Duodenal mucosa (tissue), 2 donors: ENCODE data around the gene TTK.

Experiments used
- H3K27ac ChIP-seq: one replicate; pipeline ENCODE4 v1.7.0; 2013; ENCODE audit warnings: low read depth, low read length
- H3K27me3 ChIP-seq, 2 donors: one replicate each; pipeline ENCODE4 v1.7.0; 2013; ENCODE audit warnings: low read length in 2 of 2, control low read depth in 1 of 2; ENCODE audit not compliant: insufficient read depth in 2 of 2, control insufficient read depth in 1 of 2
- H3K36me3 ChIP-seq, 2 donors: one replicate each; pipeline ENCODE4 v1.7.0; 2013; ENCODE audit warnings: low read length in 2 of 2, control low read depth in 1 of 2; ENCODE audit not compliant: insufficient read depth in 2 of 2, control insufficient read depth in 1 of 2
- H3K4me1 ChIP-seq, 2 donors: one replicate each; pipeline ENCODE4 v1.7.0; 2013; ENCODE audit warnings: low read length in 2 of 2, control low read depth in 1 of 2; ENCODE audit not compliant: insufficient read depth in 2 of 2, control insufficient read depth in 1 of 2
- H3K4me3 ChIP-seq, 2 donors: one replicate each; pipeline ENCODE4 v1.7.0; 2013; ENCODE audit warnings: low read length in 2 of 2, low read depth in 1 of 2
- H3K9ac ChIP-seq, 2 donors: one replicate each; pipeline ENCODE4 v1.7.0; 2013; ENCODE audit warnings: low read length in 2 of 2, low read depth in 1 of 2
- H3K9me3 ChIP-seq, 2 donors: one replicate each; pipeline ENCODE4 v1.7.0; 2013; ENCODE audit warnings: low read length in 2 of 2, control low read depth in 1 of 2; ENCODE audit not compliant: control insufficient read depth in 1 of 2

TTK gene

DNA sequence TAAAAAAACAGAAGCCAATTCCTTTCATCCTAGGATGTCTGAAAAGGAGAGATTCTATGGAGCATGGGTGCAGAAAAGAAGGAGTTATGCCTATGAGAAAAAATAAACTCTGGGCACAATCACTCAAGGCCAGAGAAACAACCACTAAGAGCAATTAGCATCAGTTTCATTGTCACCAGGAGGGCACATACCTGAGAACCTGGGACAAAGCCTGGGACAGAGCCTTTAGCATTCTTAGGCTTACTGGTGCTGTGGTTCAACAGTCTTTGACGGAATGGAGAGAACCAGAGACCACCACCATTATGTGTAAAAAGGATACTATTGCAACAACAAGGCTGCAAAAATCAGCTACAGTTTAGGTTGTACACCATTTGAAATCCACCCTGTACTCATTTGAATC lies 72.6 kb downstream of the TTK start:
- Histone ChIP-seq H3K4me3 (no peak overlapping the region), H3K27me3 (no peaks in the 10 kb centered on the region), H3K36me3 (no peaks in the 10 kb centered on the region), H3K27ac (no peak overlapping the region), H3K9me3 (no peaks in the 10 kb centered on the region), H3K4me1 (no peaks in the 10 kb centered on the region), H3K9ac (no peak overlapping the region)

DNA sequence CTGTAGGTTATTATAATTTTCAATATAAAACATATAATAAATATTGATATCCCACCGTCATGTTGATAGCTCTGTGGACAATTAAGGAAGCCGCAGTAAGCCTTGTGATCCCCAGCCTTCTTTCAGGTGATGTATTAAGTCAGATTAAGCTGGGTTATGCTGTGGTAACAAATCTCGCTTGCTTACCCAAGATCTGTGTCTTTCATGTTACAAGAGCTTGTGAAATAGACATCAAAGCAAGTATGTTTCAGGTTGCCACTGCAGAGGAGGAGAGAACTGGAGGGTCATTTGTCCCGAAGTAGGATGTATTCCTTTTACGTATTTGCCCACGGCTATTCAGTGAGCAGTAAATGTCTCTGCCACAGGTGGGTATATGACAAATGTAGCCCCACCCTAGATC lies 84.2 kb downstream of the TTK start:
- Histone ChIP-seq H3K9me3 (no peaks in the 10 kb centered on the region), H3K27ac (no peak overlapping the region), H3K4me1 (no peaks in the 10 kb centered on the region), H3K36me3 (no peaks in the 10 kb centered on the region), H3K27me3 (peaks cover 0 to 3% of the 10 kb centered on the region in 2 donors), H3K9ac (no peak overlapping the region), H3K4me3 (no peak overlapping the region)

DNA sequence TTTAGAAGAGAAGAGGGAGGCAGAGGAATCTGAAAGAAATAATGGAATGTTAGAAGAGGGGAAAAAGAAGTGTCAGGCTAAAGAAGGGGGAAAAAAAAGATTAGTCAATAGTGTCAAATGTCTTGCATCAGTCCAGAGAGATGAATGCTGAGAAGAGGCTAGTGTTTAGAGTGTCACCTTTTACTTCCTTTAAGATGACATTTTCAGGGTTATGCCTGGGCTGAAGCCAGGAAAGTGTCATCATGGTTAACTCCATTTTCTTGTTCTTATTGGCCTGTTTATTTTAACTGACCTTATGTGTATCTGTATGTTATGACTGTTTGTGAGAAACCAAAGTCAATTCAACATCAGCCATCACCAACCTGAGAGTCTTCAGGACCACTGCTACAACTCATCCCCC lies 87.1 kb downstream of the TTK start:
- H3K4me1 ChIP-seq: no peaks in the 10 kb centered on the region
- peaks cover 0 to 3% of the 10 kb centered on the region in 2 donors for H3K27me3 ChIP-seq
- H3K9ac ChIP-seq: no peak overlapping the region
- H3K36me3 ChIP-seq: no peaks in the 10 kb centered on the region
- no peak overlapping the region for H3K27ac ChIP-seq
- no peaks in the 10 kb centered on the region for H3K9me3 ChIP-seq
- H3K4me3 ChIP-seq: no peak overlapping the region
